H9 (cell line): ENCODE measurements around the gene ATG5. TPM values are rescaled to one million over a fixed set of nuclear protein-coding genes. Genes with fewer than 3 reads are reported as not detected.

Experiments
- DNase-seq: peaks from one replicate; pipeline ENCODE4 v3.0.0-alpha.2; 2017
- H2AFZ ChIP-seq: one replicate; pipeline ENCODE4 v1.6.1; 2013; ENCODE audit warnings: mild to moderate bottlenecking, low read length, control low read depth, moderate library complexity
- H2AK5ac ChIP-seq: 2 replicates; pipeline ENCODE4 v1.6.1; 2013; ENCODE audit warnings: low read length, control low read depth, mixed read lengths; ENCODE audit not compliant: insufficient read length
- H2BK120ac ChIP-seq: one replicate; pipeline ENCODE4 v1.6.1; 2013; ENCODE audit warnings: low read depth, mild to moderate bottlenecking, low read length, control low read depth, inconsistent platforms; ENCODE audit not compliant: poor library complexity, severe bottlenecking
- H2BK12ac ChIP-seq: 2 replicates; pipeline ENCODE4 v1.6.1; 2013; ENCODE audit warnings: low read length, control low read depth, mixed read lengths, low read depth; ENCODE audit not compliant: insufficient read length
- H2BK15ac ChIP-seq: 2 replicates; pipeline ENCODE4 v1.6.1; 2013; ENCODE audit warnings: low read depth, low read length, control low read depth
- H2BK20ac ChIP-seq: one replicate; pipeline ENCODE4 v1.6.1; 2013; ENCODE audit warnings: low read depth, mild to moderate bottlenecking, low read length, control low read depth, inconsistent platforms; ENCODE audit not compliant: poor library complexity, severe bottlenecking
- H2BK5ac ChIP-seq: 2 replicates; pipeline ENCODE4 v1.6.1; 2013; ENCODE audit warnings: low read length, control low read depth, mixed read lengths; ENCODE audit not compliant: insufficient read length
- H3K14ac ChIP-seq: 2 replicates; pipeline ENCODE4 v1.6.1; 2013; ENCODE audit warnings: low read length, control low read depth; ENCODE audit not compliant: insufficient read depth
- H3K18ac ChIP-seq: 2 replicates; pipeline ENCODE4 v1.6.1; 2013; ENCODE audit warnings: low read depth, mild to moderate bottlenecking, mixed read lengths, low read length, control low read depth; ENCODE audit not compliant: insufficient read length
- H3K23ac ChIP-seq: 2 replicates; pipeline ENCODE4 v1.6.1; 2013; ENCODE audit warnings: low read length, control low read depth, mixed read lengths, low read depth; ENCODE audit not compliant: insufficient read length
- H3K23me2 ChIP-seq: 2 replicates; pipeline ENCODE4 v1.6.1; 2013; ENCODE audit warnings: low read depth, mild to moderate bottlenecking, mixed read lengths, low read length, control low read depth; ENCODE audit not compliant: insufficient read length, poor library complexity, severe bottlenecking
- H3K27ac ChIP-seq: 2 replicates; pipeline ENCODE4 v1.5.1; 2013; ENCODE audit warnings: low read length, control low read depth, mixed read lengths, low read depth; ENCODE audit not compliant: insufficient read length
- H3K27me3 ChIP-seq: 2 replicates; pipeline ENCODE4 v1.6.1; 2013; ENCODE audit warnings: low read length, control low read depth, inconsistent platforms; ENCODE audit not compliant: insufficient read depth
- H3K4ac ChIP-seq: 2 replicates; pipeline ENCODE4 v1.6.1; 2013; ENCODE audit warnings: low read depth, mild to moderate bottlenecking, control low read depth, inconsistent platforms, low read length, moderate library complexity
- H3K4me1 ChIP-seq: 2 replicates; pipeline ENCODE4 v1.6.1; 2013; ENCODE audit warnings: low read length, control low read depth, inconsistent platforms; ENCODE audit not compliant: insufficient read depth
- H3K4me2 ChIP-seq: 2 replicates; pipeline ENCODE4 v1.6.1; 2013; ENCODE audit warnings: low read length, control low read depth, mixed read lengths; ENCODE audit not compliant: insufficient read length, insufficient read depth
- H3K56ac ChIP-seq: 2 replicates; pipeline ENCODE4 v1.6.1; 2013; ENCODE audit warnings: low read depth, mild to moderate bottlenecking, mixed read lengths, low read length, control low read depth; ENCODE audit not compliant: insufficient read length
- H3K79me1 ChIP-seq: 2 replicates; pipeline ENCODE4 v1.6.1; 2013; ENCODE audit warnings: low read depth, mild to moderate bottlenecking, moderate library complexity, low read length, control low read depth, inconsistent platforms; ENCODE audit not compliant: insufficient read depth, poor library complexity, severe bottlenecking
- H3K79me2 ChIP-seq: 2 replicates; pipeline ENCODE4 v1.6.1; 2013; ENCODE audit warnings: low read length, control low read depth, inconsistent platforms; ENCODE audit not compliant: insufficient read depth
- H3K9ac ChIP-seq: 2 replicates; pipeline ENCODE4 v1.6.1; 2013; ENCODE audit warnings: low read length, control low read depth, mixed read lengths; ENCODE audit not compliant: insufficient read length; ENCODE audit errors: extremely low read depth
- H3K9me3 ChIP-seq: one replicate; pipeline ENCODE4 v1.6.1; 2013; ENCODE audit warnings: low read depth, low read length, inconsistent platforms; ENCODE audit not compliant: control insufficient read depth
- H3T11ph ChIP-seq: one replicate; pipeline ENCODE4 v1.6.1; 2013; ENCODE audit warnings: mild to moderate bottlenecking, low read length, control low read depth, inconsistent platforms
- H4K20me1 ChIP-seq: one replicate; pipeline ENCODE4 v1.6.1; 2013; ENCODE audit not compliant: control insufficient read depth, insufficient read length, insufficient read depth
- H4K5ac ChIP-seq: 2 replicates; pipeline ENCODE4 v1.6.1; 2013; ENCODE audit warnings: low read depth, mild to moderate bottlenecking, mixed read lengths, low read length, control low read depth; ENCODE audit not compliant: insufficient read length
- H4K8ac ChIP-seq: replicated peaks from 2 replicates; pipeline ENCODE4 v1.6.1; 2013; ENCODE audit warnings: low read length, control low read depth, mixed read lengths, low read depth; ENCODE audit not compliant: insufficient read length
- H4K91ac ChIP-seq: 2 replicates; pipeline ENCODE4 v1.6.1; 2013; ENCODE audit warnings: low read depth, mild to moderate bottlenecking, moderate library complexity, mixed read lengths, low read length, control low read depth; ENCODE audit not compliant: insufficient read length
- H3K27ac Mint-ChIP-seq, 3 experiments: 2 replicates in 2 of 3; 3 replicates in 1 of 3; pipeline ENCODE4 v1.8.0; 2020 to 2021; ENCODE audit warnings: mixed read lengths in 3 of 3, mild to moderate bottlenecking in 1 of 3, moderate library complexity in 1 of 3
- H3K27me3 Mint-ChIP-seq: 2 replicates; pipeline ENCODE4 v1.8.0; 2021; ENCODE audit warnings: low read depth, mild to moderate bottlenecking, moderate library complexity, mixed read lengths
- H3K36me3 Mint-ChIP-seq, 3 experiments: 2 replicates in 2 of 3; 3 replicates in 1 of 3; pipeline ENCODE4 v1.8.0; 2020 to 2021; ENCODE audit warnings: low read depth in 3 of 3, mixed read lengths in 3 of 3; ENCODE audit not compliant: insufficient read depth in 1 of 3
- H3K4me1 Mint-ChIP-seq, 2 experiments: 2 replicates each; pipeline ENCODE4 v1.8.0; 2020; ENCODE audit warnings: mixed read lengths in 2 of 2
- H3K4me3 Mint-ChIP-seq, 2 experiments: 2 replicates in 1 of 2; 3 replicates in 1 of 2; pipeline ENCODE4 v1.8.0; 2020 to 2021; ENCODE audit warnings: mild to moderate bottlenecking in 2 of 2, mixed read lengths in 2 of 2, moderate library complexity in 1 of 2
- H3K9me3 Mint-ChIP-seq, 2 experiments: 2 replicates in 1 of 2; 3 replicates in 1 of 2; pipeline ENCODE4 v1.8.0; 2020; ENCODE audit warnings: mild to moderate bottlenecking in 2 of 2, mixed read lengths in 2 of 2, moderate library complexity in 1 of 2
- CTCF ChIP-seq: fragments of 200-600 bp; sonication (generic); conservative IDR thresholded peaks from 3 replicates; pipeline ENCODE4 v1.8.0; 2021; ENCODE audit warnings: antibody characterized with exemption, mild to moderate bottlenecking
- WGBS: extraction: QIAGEN DNeasy Blood & Tissue Kit; methylation state at CpG from one replicate; pipeline ENCODE4 v1.1.7; 2013; ENCODE audit warnings: missing lambda C conversion rate, low lambda C conversion rate, mixed read lengths; ENCODE audit not compliant: insufficient read length; ENCODE audit errors: extremely low coverage; 5-methylcytosine and 5-hydroxymethylcytosine counted together
- total RNA-seq: library from RNA; stranded (reverse); gene quantifications from 2 replicates; pipeline ENCODE4 v1.2.1, GENCODE V29; 2021

The ATG5 gene
- total RNA-seq, 1 experiment from 2014 or later, result 36.7 TPM

- no peak overlapping the region for H2BK15ac ChIP-seq
- no peak for DNase-seq
- no peak overlapping the region for H3K4me3 Mint-ChIP-seq
- H3K9me3 ChIP-seq, result no peaks in the 10 kb centered on the region
- peaks cover 3 to 4% of the 10 kb centered on the region in 2 experiments; a peak in 3 of 4 replicates for H3K4me1 Mint-ChIP-seq
- H3K27me3 Mint-ChIP-seq, result no peaks in the 10 kb centered on the region
- H3K27ac Mint-ChIP-seq, result no peak overlapping the region
- H2AFZ ChIP-seq, result no peak overlapping the region
- TF ChIP-seq CTCF, result no peak
- H4K91ac ChIP-seq, result no peak overlapping the region
- H3K79me2 ChIP-seq, result no peaks in the 10 kb centered on the region
- no peak overlapping the region for H2AK5ac ChIP-seq
- no peak overlapping the region for H3K18ac ChIP-seq
- H2BK120ac ChIP-seq, result no peak overlapping the region
- H3K4me2 ChIP-seq, result no peak overlapping the region
- no peak overlapping the region for H2BK5ac ChIP-seq
- H4K5ac ChIP-seq, result no peak overlapping the region
- H3K27ac ChIP-seq, result no peak overlapping the region
- no peaks in the 10 kb centered on the region for H3K23me2 ChIP-seq
- no peak overlapping the region for H2BK20ac ChIP-seq
- H3T11ph ChIP-seq, result no peak overlapping the region
- no peaks in the 10 kb centered on the region for H3K9me3 Mint-ChIP-seq
- H3K9ac ChIP-seq, result no peak overlapping the region
- no peaks in the 10 kb centered on the region for H3K79me1 ChIP-seq
- no CpG with 5 or more reads among the region's 1 CpG for WGBS
- H4K8ac ChIP-seq, result no peak overlapping the region
- H3K27me3 ChIP-seq, result no peaks in the 10 kb centered on the region
- H3K23ac ChIP-seq, result no peak overlapping the region
- H3K4ac ChIP-seq, result no peak overlapping the region
- no peaks in the 10 kb centered on the region for H4K20me1 ChIP-seq
- H2BK12ac ChIP-seq, result no peak overlapping the region
- H3K36me3 Mint-ChIP-seq, result peaks cover 8 to 19% (median 15%) of the 10 kb centered on the region in 3 experiments
- no peaks in the 10 kb centered on the region for H3K4me1 ChIP-seq
- H3K14ac ChIP-seq, result no peak overlapping the region
- no peak overlapping the region for H3K56ac ChIP-seq
Observed at GRCh38 chr6:106244521-106244920, 81.0 kb downstream of the ATG5 start.
